Measurements from ENCODE around the gene VIM.

- TF ChIP-seq CTCF (conservative IDR thresholded peaks at IDR 0.05; ENCODE audit: low read depth, low read length) (no peak), SMC3 (IDR thresholded peaks at IDR 0.05; ENCODE audit: low read depth, low read length) (no peak), POLR2A (IDR thresholded peaks at IDR 0.05; ENCODE audit: low read depth, low read length) (no peak), USF2 (IDR thresholded peaks at IDR 0.05; ENCODE audit: low read depth, low read length) (no peak), MAZ (IDR thresholded peaks at IDR 0.05; ENCODE audit: borderline replicate concordance, low read depth, low read length) (no peak), RAD21 (IDR thresholded peaks at IDR 0.05; ENCODE audit: low read length) (no peak), MXI1 (IDR thresholded peaks at IDR 0.05; ENCODE audit: borderline replicate concordance, low read depth, low read length) (no peak), ELK1 (IDR thresholded peaks at IDR 0.05; ENCODE audit: borderline replicate concordance, low read depth, low read length) (no peak), RCOR1 (IDR thresholded peaks at IDR 0.05; ENCODE audit: insufficient replicate concordance, low read length) (no peak)
Observed at GRCh38 chr10:17216901-17217395, 11.1 kb upstream of the VIM start.

All from IMR-90 (cell line).